Colon (tissue), 2 donors: Measurements from ENCODE around the gene CTSF.

ENCODE experiments used
- FAIRE-seq: peaks from 2 replicates; lab custom pipeline; 2012; peaks lifted over from hg19 to GRCh38; lab: Jason Lieb, UNC
- donor health status: control.
- donor health status: control.

The CTSF gene

DNA sequence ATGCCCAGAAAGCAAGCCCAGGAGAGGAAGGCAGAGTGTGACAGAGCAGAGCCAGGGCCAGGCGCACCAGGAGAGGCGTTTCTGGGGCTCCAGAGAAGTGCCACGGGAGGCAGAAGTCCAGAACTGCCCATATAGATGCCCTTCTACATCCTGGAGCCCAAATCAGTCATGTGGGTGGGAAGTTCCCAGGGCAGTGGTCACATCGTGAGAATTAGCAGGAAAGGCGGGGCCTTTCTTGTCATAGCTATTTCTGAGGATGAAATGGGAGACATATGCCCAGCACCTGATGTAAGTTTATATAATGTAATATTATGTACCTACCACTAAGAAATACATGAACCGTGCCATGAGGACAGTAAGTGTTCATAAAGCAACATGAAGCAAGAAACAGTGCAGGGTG lies 35.6 kb downstream of the CTSF start:
- no peak for FAIRE-seq

DNA sequence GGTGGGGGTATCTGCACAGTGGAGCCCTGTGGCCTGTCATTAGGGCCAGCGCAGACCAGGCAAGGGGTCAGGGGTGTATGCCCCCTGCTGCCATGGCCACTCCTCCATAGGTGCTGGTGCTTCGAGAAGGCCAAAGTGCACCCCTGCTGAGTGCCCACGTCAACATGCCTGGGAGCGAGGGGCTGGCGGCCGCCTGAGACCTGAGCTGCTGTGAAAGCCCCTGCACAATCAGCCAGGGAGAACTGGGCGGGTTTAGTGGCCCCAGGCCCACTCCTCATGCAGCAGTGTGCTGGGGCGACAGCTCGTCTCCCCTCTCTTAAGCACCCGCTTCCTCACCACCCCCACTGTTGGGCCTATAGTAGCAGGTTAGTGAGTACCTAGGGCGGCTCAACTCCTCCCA lies 36.6 kb downstream of the CTSF start:
- FAIRE-seq = no peak

DNA sequence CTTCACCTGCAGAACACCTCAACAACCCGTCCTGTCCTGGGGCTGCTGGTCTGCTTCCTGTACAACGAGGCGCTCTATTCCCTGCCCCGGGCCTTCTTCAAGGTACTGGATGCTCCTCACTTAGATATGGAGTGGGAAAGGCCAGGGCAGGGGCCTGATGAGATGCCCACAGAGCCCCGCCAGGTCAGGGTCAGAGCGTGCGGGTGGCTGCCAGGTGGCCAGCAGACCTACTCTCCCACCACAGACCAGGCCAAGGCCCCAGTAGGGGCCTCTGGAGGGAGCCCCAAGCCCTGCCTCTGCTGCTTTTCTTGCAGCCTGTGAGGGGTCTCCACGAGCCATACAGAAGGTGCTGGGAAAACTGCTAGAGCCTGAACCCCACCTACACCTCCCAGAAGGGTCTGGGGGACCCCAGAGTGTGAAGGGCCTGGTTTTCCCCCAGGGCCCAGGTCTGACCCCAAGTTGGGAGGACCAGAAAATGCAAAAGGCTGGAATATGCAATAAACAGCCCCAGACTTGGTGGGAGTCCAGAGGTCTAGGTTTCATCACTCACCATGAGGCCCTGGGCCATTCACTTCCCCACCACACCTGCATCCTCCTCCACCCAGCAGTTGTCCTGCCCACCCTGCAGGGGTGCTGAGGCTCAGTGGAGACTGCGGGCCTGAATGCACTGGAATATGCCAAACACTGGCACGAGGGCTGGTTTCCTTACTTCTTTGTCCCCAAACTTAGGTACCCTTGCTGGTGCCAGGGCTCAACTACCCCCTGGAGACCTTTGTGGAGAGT lies 37.3 kb downstream of the CTSF start:
- no peak for FAIRE-seq

DNA sequence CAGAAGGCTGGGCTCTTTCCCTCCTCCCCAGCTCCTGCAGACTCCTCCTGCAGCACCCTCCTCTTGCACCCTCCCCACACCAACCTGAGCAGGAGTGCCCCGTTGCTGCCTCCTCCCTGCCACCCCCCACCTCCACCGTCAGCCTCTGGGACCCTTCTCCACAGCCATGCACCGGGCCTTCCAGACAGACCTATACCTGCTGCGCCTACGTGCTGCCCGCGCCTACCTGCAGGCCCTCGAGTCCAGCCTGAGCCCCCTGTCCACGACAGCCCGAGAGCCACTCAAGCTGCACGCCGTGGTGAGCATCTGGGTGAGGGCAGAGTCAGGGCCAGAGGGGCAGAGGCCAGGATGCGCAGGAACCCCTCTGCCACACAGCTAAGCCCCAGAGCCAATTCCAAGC lies 38.8 kb downstream of the CTSF start:
- no peak for FAIRE-seq

DNA sequence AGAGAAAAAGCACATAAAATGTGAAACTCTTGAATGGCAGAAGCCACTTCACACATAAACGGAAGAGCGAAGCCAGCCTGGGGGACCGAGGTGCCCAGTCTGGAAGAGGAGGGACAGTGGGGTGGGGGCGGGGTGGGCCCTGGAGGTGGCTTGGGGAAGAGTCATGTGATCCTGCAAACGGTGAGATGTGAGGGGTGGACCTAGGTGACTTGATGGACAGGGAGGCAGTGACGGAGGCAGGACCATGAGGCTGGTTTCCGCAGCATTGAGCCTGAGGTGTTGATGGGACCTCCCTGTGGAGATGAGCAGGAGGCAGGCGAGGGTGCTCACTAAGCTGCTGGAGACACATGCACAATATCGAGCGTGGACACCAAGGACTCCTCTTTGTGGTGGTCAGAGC lies 39.3 kb downstream of the CTSF start:
- no peak for FAIRE-seq

DNA sequence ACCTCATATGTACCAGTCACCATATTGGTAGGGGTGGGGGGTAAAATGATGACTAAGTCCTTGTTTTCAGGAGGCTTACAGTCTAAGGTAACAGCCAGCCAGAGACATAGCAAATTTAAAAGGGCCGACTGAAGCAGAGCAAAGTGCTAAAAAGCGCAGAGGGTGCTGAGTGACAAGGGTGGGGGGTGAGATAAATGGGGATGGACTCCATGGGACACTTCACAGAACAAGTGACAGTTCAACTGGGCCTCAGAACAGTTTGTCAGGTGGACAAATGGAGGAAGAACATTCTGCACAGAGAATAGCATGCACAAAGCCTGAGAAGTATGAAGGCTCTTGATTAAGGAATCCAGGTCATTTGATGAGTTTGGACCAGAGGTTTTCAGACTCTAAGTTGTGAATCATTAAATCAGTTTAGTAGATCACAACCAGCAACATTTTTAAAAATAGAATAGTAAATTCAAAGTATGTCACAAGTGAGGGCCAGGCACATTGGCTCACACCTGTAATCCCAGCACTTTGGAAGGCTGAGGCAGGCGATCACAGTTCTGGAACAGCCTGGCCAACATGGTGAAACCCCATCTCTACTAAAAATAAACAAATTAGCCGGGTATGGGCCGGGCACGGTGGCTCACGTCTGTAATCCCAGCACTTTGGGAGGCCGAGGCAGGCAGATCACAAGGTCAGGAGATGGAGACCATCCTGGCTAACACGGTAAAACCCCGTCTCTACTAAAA lies 43.9 kb downstream of the CTSF start:
- no peak for FAIRE-seq

DNA sequence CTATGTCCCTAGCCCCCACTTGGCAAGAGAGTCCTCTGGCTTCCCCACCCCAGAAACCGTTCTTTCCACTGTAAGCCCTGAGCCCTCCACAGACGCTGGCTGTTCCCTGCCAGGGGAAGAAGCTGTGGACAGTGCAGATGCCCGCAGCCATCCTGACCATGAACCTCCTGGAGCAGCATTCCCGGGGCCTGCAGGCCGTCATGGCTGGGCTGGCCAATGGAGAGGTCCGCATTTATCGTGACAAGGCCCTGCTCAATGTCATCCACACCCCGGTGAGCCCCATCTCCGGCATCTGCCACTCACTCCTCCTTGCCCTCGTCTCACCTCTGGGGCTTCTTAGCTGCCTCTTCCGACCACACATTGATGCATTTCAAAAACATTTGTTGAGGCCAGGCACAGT lies 44.8 kb downstream of the CTSF start:
- no peak for FAIRE-seq
